ENCODE results near the gene CHST11.

DNA sequence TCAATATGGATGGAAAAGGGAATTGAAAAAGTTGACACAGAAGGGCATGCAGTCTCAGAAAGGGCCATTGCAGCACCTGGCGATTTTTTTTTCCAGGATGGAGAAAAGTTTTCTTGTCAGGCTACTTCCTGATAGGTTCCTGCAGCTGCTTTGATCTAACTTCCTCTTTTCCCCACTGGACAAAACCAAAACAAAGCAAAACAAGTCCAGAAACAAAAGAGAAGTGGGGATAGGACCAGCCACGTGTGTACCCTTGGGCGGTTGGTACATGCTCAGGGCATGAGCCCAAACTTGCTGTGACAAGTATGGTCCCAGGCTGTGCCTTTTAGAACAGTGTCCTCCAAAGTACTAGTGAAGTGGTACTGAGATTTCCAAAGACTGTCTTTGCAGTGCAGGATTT, 89.8 kb downstream of the CHST11 start:
- TF ChIP-seq POLR2AphosphoS5 (IDR thresholded peaks at IDR 0.05; ENCODE audit: low read depth, low read length): no peak
- no peak for TF ChIP-seq POLR2A (IDR thresholded peaks at IDR 0.05; ENCODE audit: low read depth, low read length)
- TF ChIP-seq TAF1 (IDR thresholded peaks at IDR 0.05; ENCODE audit: low read depth, low read length): no peak
